HG03558 (cell line): ENCODE data around the gene IMP3.
"Not testable (repeated sequence)": the region's sequence is repeated elsewhere in the genome, so short reads cannot be mapped to it uniquely, and the experiment has no call there.

Experiments
- ATAC-seq: cut with Tn5 transposase; IDR thresholded peaks from one replicate; pipeline ENCODE4 v1.9.1; 2021; ENCODE audit warnings: moderate number of reproducible peaks; ENCODE audit not compliant: unreplicated experiment; ENCODE audit errors: extremely low read depth

The IMP3 gene

GRCh38 chr15:75639709-75640482 lies at the start of gene IMP3:
IMP3 (minus strand) TSS chr15:75640224; CDS start chr15:75640168, 56 bp downstream.
- ATAC-seq: peak; percentile 78

- not testable (repeated sequence) for ATAC-seq
Measured at GRCh38 chr15:75689429-75689828, 49.4 kb upstream of the IMP3 start.

GRCh38 chr15:75688831-75689230 lies 48.8 kb upstream of the IMP3 start:
- no peak for ATAC-seq

- ATAC-seq: no peak
Measured at GRCh38 chr15:75688278-75688557, 48.2 kb upstream of the IMP3 start.

- no peak for ATAC-seq
Measured at GRCh38 chr15:75687486-75688277, 47.7 kb upstream of the IMP3 start.

- ATAC-seq: not testable (repeated sequence)
Measured at GRCh38 chr15:75686212-75686642, 46.2 kb upstream of the IMP3 start.

- no peak for ATAC-seq
Measured at GRCh38 chr15:75685195-75685594, 45.2 kb upstream of the IMP3 start.

GRCh38 chr15:75684648-75685047 lies 44.6 kb upstream of the IMP3 start:
- ATAC-seq: no peak

- not testable (repeated sequence) for ATAC-seq
Measured at GRCh38 chr15:75683646-75684312, 43.8 kb upstream of the IMP3 start.

- no peak for ATAC-seq
Measured at GRCh38 chr15:75682181-75683135, 42.4 kb upstream of the IMP3 start.

GRCh38 chr15:75680007-75680789 lies 40.2 kb upstream of the IMP3 start:
- no peak for ATAC-seq

GRCh38 chr15:75678324-75678690 lies 38.3 kb upstream of the IMP3 start:
- not testable (repeated sequence) for ATAC-seq

GRCh38 chr15:75677465-75678323 lies 37.7 kb upstream of the IMP3 start:
- ATAC-seq: no peak

GRCh38 chr15:75676688-75677464 lies 36.9 kb upstream of the IMP3 start:
- no peak for ATAC-seq

- ATAC-seq: no peak
Measured at GRCh38 chr15:75675579-75676404, 35.8 kb upstream of the IMP3 start.

GRCh38 chr15:75674366-75674765 lies 34.3 kb upstream of the IMP3 start:
- ATAC-seq: no peak
